HG02973 (cell line): ENCODE results near the gene ARPP21.

Experiments used
- ATAC-seq: cut with Tn5 transposase; IDR thresholded peaks from one replicate; pipeline ENCODE4 v1.9.1; 2021; ENCODE audit warnings: moderate library complexity; ENCODE audit not compliant: unreplicated experiment

Gene ARPP21

GRCh38 chr3:35641331-35641730 is 2.0 kb downstream of the ARPP21 start:
- no peak for ATAC-seq

DNA sequence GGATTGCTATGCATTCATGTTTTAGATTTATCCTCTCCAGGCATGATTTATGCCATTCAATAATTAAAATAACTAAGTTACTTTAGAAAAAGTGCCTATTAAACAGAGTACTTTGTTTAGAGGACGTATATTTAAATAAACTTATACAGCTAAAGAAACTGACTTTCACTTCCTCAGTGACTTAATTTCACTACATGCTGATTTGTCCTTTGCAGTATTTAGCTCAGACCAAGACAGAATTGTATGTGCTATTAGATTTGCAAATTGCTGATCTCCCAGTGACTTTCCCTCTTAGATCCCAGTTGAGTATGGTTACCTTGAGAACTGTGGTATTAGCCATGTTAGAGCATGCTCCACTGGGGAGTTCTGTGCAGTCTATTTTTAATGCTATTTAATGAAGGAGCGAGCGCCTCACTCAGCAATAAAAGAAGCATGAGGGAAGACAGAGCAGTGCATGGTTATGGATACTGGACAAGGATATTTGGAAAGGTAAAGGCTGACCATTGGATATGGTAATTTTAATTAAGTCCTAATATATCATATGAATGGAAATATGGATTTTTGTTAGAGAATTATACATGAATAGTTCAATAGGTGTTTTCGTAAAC is 2.7 kb downstream of the ARPP21 start:
- no peak for ATAC-seq

DNA sequence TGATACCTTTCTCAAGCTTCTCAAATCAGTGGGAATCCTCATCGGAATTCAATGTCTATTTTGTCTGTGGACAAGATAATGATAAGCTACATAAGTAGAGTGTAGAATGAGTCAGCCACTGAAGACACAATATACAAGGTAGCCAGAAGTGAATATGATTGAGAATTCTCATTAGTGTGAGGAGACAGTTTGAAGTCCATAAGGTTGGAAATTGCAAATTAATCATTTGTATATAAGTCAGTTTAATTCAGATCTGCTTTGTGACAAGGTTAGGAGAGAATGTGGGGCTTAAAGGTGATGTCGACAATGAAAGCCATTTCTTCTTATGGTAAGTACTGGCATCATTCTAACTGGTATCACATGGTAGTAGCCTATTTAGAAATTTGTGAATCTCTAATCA is 4.2 kb downstream of the ARPP21 start:
- no peak for ATAC-seq

DNA sequence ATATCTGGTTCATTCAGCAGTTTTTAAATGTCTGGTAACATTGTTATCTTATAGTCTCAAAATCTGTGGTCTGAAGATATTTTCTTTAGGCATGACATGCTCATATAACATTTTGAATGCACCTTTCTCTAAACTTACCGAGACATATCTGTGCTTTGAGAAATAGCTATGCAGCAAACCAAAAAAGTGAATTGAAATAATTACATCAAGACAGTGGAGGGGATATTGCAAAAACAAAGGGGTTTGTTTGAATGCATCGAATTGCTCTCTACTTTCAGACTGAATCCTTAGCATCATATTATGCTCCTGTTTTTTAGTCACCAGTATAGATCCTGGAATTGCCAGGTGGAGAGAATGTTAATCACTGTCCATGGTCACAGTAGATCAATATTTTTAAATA is 5.1 kb downstream of the ARPP21 start:
- ATAC-seq = no peak

DNA sequence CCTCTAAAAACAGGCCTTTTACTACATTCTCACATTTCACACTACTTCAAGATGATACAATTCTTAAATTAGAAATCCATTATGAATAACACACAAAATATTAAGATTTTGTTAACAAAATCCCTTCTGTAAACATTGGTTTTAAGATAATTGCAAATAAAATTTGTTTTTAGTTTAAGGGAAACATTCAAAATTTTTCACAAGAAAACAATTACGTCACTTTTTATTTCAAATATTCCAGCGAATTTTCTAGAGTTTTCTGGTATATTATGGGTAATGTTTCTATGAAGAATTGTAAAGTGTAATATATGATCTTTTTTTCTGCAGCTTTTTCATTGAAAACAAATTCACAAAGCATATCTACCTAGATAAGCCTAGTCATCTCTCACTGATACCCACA is 5.9 kb downstream of the ARPP21 start:
- ATAC-seq = no peak

DNA sequence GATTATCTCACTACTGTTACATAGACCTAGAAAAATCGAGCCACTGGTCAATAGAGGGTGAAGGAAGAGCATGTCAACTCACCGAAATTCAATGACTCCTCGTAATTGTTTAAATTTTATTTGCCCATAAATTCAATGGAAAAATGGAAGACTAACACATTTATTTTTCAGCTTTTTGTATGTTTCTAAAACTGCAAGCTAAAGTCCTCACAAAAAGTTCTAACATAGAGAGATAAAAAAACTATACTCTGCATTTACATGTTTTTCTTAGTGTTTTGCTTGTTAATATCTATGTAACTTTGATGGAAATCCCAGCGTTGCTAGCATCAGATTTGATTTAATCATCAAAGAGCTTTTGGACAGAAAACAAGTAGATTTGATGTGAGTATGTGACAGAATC is 6.8 kb downstream of the ARPP21 start:
- ATAC-seq = no peak

DNA sequence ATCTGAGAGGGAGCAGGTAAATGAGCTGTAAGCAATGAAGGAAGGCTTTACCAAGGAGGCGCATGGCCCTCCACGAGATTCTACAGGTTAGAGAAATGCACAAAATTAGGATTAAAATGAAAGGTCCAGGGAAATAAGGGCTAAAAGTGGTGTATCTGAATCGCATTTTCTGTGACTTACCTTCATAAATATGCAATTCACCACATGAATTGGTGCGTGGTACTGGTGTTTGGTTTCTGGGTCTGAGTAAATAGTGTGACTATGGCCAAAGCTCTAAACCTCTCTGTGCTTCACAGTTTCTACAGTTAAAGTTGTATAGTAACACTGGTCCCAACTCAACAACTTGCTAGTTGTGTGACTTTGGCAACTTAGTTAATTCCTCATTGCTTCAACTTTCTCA is 8.1 kb downstream of the ARPP21 start:
- no peak for ATAC-seq

GRCh38 chr3:35648347-35648746 is 9.0 kb downstream of the ARPP21 start:
- ATAC-seq = no peak

DNA sequence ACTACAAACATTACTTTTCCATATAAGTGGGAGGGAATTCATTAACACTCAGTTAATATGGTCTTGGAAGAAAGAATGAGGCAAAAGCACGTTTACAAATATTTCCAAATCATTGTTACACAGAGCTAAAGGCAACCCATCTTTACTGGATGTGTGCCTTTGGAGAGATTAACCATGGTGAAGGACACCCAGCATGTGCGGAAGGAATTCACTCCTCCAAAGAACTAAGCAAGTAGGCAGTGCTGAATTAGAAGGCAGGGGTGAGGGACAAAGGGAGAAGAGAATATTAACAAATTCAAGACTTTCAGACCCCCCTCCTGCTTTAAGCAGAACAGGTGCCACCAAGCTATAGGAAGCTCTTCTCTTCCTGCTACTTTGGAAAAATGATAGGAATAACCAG is 10.1 kb downstream of the ARPP21 start:
- no peak for ATAC-seq

DNA sequence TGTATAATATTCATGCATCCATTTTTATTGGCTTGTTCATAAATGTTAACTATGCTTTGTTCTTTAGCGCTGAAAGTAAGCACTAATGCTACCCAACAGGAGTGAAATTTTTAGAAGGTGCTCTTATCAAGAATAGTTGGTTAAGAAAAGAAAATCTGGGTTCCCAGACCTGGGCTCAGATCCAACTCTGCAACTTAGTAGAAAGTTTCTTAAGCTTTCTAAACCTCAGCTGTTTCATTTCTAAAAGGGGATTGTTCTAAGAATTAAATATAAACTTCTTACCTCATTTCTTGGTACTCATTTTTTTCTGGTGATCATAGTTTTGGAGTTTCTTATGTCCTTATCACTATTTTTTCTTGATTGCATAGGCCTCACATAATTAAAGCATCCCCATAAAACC is 12.1 kb downstream of the ARPP21 start:
- ATAC-seq = no peak

DNA sequence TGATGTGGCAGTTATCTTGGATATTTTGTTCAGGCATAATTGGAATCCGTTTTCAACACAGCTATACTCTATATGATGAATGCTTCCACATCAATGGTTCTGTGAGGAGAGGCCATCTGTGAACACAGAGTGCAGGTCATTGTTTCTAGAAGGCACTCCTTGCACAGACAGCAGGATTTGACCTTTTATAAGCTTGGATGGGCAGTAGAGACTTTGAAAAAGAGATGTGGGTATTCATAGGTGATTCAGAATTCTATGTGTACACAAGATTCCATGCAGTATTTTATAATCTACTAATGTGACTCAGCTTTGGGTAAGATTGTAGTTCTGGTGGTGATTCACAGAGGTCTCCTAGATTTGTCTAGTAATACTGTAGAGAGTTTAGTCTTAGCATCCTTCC is 12.5 kb downstream of the ARPP21 start:
- ATAC-seq = no peak

DNA sequence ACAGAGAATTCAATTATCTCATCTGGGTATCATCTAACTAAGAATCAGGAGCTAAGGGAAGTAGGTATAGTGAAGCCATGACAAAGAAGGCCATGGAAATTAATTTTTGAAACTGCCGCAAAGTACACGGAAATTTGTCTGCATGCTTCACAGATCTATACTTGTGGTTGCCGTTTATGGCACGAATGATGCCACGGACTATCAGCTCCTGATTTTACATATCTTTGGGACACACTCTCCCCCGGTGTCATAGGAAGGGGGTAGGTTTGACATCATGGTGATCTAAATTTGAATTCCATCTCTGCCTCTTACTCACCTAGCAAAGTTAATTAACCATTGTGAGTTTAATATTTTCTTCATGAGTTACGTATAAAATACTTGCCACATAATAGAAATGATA is 14.0 kb downstream of the ARPP21 start:
- no peak for ATAC-seq

DNA sequence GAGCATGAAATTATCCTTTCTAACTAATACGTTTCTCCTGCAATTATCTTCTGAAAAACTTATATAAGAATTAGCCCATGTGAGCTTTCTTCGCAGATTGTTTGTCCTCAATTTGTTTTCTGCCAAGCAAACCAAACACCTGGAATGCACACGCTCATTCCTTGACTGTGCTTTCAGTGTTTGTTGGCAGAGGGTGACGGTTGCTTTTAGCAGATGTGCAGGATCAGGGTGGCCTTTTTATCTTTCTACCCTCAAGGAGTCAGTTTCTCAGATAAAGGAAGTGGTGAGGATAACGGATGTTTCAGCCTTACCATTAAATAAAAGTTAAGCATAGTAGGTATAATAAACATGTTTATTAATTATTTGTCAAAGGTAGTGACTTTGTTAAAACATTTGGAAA is 15.2 kb downstream of the ARPP21 start:
- no peak for ATAC-seq

GRCh38 chr3:35658686-35659085 is 19.4 kb downstream of the ARPP21 start:
- ATAC-seq = no peak

GRCh38 chr3:35659768-35660167 is 20.4 kb downstream of the ARPP21 start:
- ATAC-seq = no peak

DNA sequence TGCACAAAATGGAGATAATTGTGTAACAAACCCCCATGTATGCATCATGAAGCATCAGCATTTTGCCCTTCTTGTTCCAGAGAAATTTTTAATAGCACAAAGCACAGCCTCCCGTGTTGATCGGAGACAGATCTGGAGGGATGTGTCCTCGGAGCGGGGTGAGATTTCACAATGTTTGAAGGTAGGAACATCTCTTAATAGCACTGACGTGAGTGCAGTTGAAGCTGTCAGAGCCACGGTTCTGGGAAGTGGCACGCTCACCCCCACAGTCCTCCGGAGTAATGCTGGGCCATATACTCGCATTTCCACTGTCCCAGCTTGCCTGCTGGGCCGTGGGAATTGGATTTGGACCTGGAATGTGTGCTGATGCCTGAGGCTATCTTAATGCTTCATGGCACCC is 24.1 kb downstream of the ARPP21 start:
- no peak for ATAC-seq

- peak; percentile 61 for ATAC-seq
Observed at GRCh38 chr3:35664460-35664919, 25.2 kb downstream of the ARPP21 start.

DNA sequence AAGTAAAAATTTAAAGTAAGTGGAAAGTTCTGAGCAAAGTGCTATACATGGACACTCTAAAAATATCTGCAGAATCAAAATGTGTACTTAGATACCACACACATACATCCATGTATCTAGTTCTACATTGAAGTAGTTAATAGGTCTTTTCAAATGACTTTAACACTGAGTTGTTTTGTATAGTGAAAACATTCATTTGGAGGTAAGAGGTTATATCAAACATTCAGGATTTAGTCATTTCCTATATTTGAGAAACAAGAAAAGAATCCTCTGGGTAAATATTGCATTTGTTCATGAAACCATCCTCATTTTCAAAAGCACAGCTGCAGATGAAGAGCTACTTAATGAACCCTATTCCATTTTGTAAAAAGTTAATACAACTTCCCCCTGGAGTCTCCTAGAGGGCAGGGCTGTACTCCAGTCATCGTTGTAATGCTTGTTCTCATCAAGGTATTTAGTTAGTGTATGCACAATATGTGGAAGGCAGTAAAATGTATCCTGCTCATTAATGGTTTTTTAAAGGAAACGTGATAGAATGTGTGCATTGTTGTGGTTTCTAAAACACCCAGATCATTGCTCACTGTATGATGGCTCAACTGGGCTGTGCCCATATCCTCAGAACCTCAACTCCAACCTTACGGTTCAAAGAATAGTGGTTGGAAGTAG is 26.2 kb downstream of the ARPP21 start:
- no peak for ATAC-seq

- ATAC-seq = no peak
Observed at GRCh38 chr3:35666888-35667287, 27.6 kb downstream of the ARPP21 start.

- ATAC-seq = no peak
Observed at GRCh38 chr3:35670408-35670965, 31.2 kb downstream of the ARPP21 start.

DNA sequence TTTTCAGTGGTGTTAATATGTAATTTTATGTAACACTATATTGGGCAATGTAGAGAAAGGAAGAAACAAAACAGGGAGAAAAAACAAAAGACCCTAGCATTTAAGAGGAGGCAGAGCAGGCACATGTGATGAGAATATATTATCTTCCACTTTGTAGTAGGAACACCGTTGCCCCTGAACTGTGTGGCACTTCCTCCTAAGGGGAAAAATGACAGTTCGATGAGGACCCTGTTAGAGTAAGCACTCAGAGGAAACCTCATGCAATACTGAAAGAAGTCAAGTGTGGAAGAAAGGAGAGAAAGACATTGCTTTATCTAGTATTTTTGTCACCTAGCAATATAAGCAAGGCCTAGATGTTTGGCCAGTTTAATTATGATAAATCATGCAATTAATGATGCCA is 32.2 kb downstream of the ARPP21 start:
- no peak for ATAC-seq

- ATAC-seq = no peak
Observed at GRCh38 chr3:35673017-35673416, 33.7 kb downstream of the ARPP21 start.
